ENCODE results near the gene OR6K2.
"Not testable (repeated sequence)": the region's sequence is repeated elsewhere in the genome, so short reads cannot be mapped to it uniquely, and the experiment has no call there.

OR6K2 gene
- 0 to 0.18 (median 0) reads per million in 4 experiments for total RNA-seq

- no peak for DNase-seq
Measured at GRCh38 chr1:158700552-158700951, at the start of gene OR6K2. OR6K2 (minus strand) TSS chr1:158700652; CDS start chr1:158700652, 0 bp downstream.

- DNase-seq, result no peak
Measured at GRCh38 chr1:158735848-158736247, 35.4 kb upstream of the OR6K2 start.

GRCh38 chr1:158732524-158732923 is 32.1 kb upstream of the OR6K2 start:
- no peak for DNase-seq

- no peak for DNase-seq
Measured at GRCh38 chr1:158731707-158732106, 31.3 kb upstream of the OR6K2 start.

- DNase-seq, result no peak
Measured at GRCh38 chr1:158730453-158730852, 30.0 kb upstream of the OR6K2 start.

- DNase-seq, result no peak
Measured at GRCh38 chr1:158728510-158729225, 28.2 kb upstream of the OR6K2 start.

GRCh38 chr1:158724442-158724841 is 24.0 kb upstream of the OR6K2 start:
- no peak for DNase-seq

- DNase-seq, result no peak
Measured at GRCh38 chr1:158720620-158721019, 20.2 kb upstream of the OR6K2 start, which contains the start of gene OR6K3. OR6K3 (minus strand) TSS chr1:158720720; CDS start chr1:158718115, 2,605 bp downstream.

GRCh38 chr1:158719664-158720063 is 19.2 kb upstream of the OR6K2 start:
- DNase-seq, result no peak

GRCh38 chr1:158717344-158717743 is 16.9 kb upstream of the OR6K2 start:
- DNase-seq, result no peak

GRCh38 chr1:158716335-158716734 is 15.9 kb upstream of the OR6K2 start:
- no peak for DNase-seq

GRCh38 chr1:158714754-158715153 is 14.3 kb upstream of the OR6K2 start:
- no peak for DNase-seq

GRCh38 chr1:158711098-158711497 is 10.6 kb upstream of the OR6K2 start:
- no peak for DNase-seq

GRCh38 chr1:158706096-158706495 is 5.6 kb upstream of the OR6K2 start:
- DNase-seq, result no peak

- DNase-seq, result no peak
Measured at GRCh38 chr1:158694596-158694995, 5.9 kb downstream of the OR6K2 start.

- no peak for DNase-seq
Measured at GRCh38 chr1:158692356-158692755, 8.1 kb downstream of the OR6K2 start.

- DNase-seq, result no peak
Measured at GRCh38 chr1:158691907-158692306, 8.5 kb downstream of the OR6K2 start.

- DNase-seq, result not testable (repeated sequence)
Measured at GRCh38 chr1:158691149-158691548, 9.3 kb downstream of the OR6K2 start.

- DNase-seq, result no peak
Measured at GRCh38 chr1:158689875-158690274, 10.6 kb downstream of the OR6K2 start.

GRCh38 chr1:158689110-158689509 is 11.3 kb downstream of the OR6K2 start:
- DNase-seq, result no peak

- not testable (repeated sequence) for DNase-seq
Measured at GRCh38 chr1:158688343-158688742, 12.1 kb downstream of the OR6K2 start.

- no peak for DNase-seq
Measured at GRCh38 chr1:158687037-158687436, 13.4 kb downstream of the OR6K2 start.

- no peak for DNase-seq
Measured at GRCh38 chr1:158686111-158687009, 14.1 kb downstream of the OR6K2 start, which contains the start of gene SPTA1. SPTA1 (minus strand) TSS chr1:158686715; CDS start chr1:158686517, 198 bp downstream.

GRCh38 chr1:158685085-158685484 is 15.4 kb downstream of the OR6K2 start:
- no peak for DNase-seq

Measured in effector CD8-positive, alpha-beta T cell (primary cell).